Measurements from ENCODE around the gene OCIAD1. TPM values are rescaled to one million over a fixed set of nuclear protein-coding genes. Genes with fewer than 3 reads are reported as not detected.
"Not testable (repeated sequence)": the region's sequence is repeated elsewhere in the genome, so short reads cannot be mapped to it uniquely, and the experiment has no call there.

OCIAD1 gene
- total RNA-seq, 1 donor = 96.6 TPM

- no peak overlapping the region for H3K4me3 ChIP-seq (ENCODE audit: low read length)
- H3K9me3 ChIP-seq (ENCODE audit: low read depth, low read length) = no peaks in the 10 kb centered on the region
- H3K4me1 ChIP-seq (ENCODE audit: insufficient read depth, low read length) = no peaks in the 10 kb centered on the region
These were observed 20.8 kb downstream of the OCIAD1 start for GRCh38 chr4:48851651-48852050.

GRCh38 chr4:48853604-48854394, 22.9 kb downstream of the OCIAD1 start:
- Histone ChIP-seq H3K27me3 (ENCODE audit: insufficient read depth, low read length) (no peaks in the 10 kb centered on the region), H3K4me3 (ENCODE audit: low read length) (no peak overlapping the region), H3K9me3 (ENCODE audit: low read depth, low read length) (no peaks in the 10 kb centered on the region), H3K4me1 (ENCODE audit: insufficient read depth, low read length) (no peaks in the 10 kb centered on the region)

More at GRCh38 chr4:48851651-48852050, 20.8 kb downstream of the OCIAD1 start:
- H3K27me3 ChIP-seq (ENCODE audit: insufficient read depth, low read length) = no peaks in the 10 kb centered on the region

- H3K9me3 ChIP-seq (ENCODE audit: low read depth, low read length) = no peaks in the 10 kb centered on the region
- no peak overlapping the region for H3K4me3 ChIP-seq (ENCODE audit: low read length)
- H3K4me1 ChIP-seq (ENCODE audit: insufficient read depth, low read length) = no peaks in the 10 kb centered on the region
- H3K27me3 ChIP-seq (ENCODE audit: insufficient read depth, low read length) = no peaks in the 10 kb centered on the region
These were observed 23.5 kb downstream of the OCIAD1 start for GRCh38 chr4:48854395-48854683.

GRCh38 chr4:48854982-48855381, 24.1 kb downstream of the OCIAD1 start:
- Histone ChIP-seq H3K4me1 (ENCODE audit: insufficient read depth, low read length) (no peaks in the 10 kb centered on the region), H3K9me3 (ENCODE audit: low read depth, low read length) (no peaks in the 10 kb centered on the region), H3K27me3 (ENCODE audit: insufficient read depth, low read length) (no peaks in the 10 kb centered on the region), H3K4me3 (ENCODE audit: low read length) (no peak overlapping the region)

- H3K27me3 ChIP-seq (ENCODE audit: insufficient read depth, low read length) = no peaks in the 10 kb centered on the region
- H3K9me3 ChIP-seq (ENCODE audit: low read depth, low read length) = no peaks in the 10 kb centered on the region
- no peak overlapping the region for H3K4me3 ChIP-seq (ENCODE audit: low read length)
- no peaks in the 10 kb centered on the region for H3K4me1 ChIP-seq (ENCODE audit: insufficient read depth, low read length)
These were observed 27.2 kb downstream of the OCIAD1 start for GRCh38 chr4:48858130-48858529.

GRCh38 chr4:48862038-48862437, 31.1 kb downstream of the OCIAD1 start:
- H3K4me1 ChIP-seq (ENCODE audit: insufficient read depth, low read length) = no peaks in the 10 kb centered on the region
- H3K4me3 ChIP-seq (ENCODE audit: low read length) = no peak overlapping the region
- no peaks in the 10 kb centered on the region for H3K9me3 ChIP-seq (ENCODE audit: low read depth, low read length)
- H3K27me3 ChIP-seq (ENCODE audit: insufficient read depth, low read length) = no peaks in the 10 kb centered on the region

- no peaks in the 10 kb centered on the region for H3K27me3 ChIP-seq (ENCODE audit: insufficient read depth, low read length)
- no peak overlapping the region for H3K4me3 ChIP-seq (ENCODE audit: low read length)
- no peaks in the 10 kb centered on the region for H3K9me3 ChIP-seq (ENCODE audit: low read depth, low read length)
- H3K4me1 ChIP-seq (ENCODE audit: insufficient read depth, low read length) = no peaks in the 10 kb centered on the region
These were observed 31.8 kb downstream of the OCIAD1 start for GRCh38 chr4:48862661-48863060.

GRCh38 chr4:48863728-48864127, 32.8 kb downstream of the OCIAD1 start:
- Histone ChIP-seq H3K4me3 (ENCODE audit: low read length) (no peak overlapping the region), H3K27me3 (ENCODE audit: insufficient read depth, low read length) (no peaks in the 10 kb centered on the region)

GRCh38 chr4:48864696-48865095, 33.8 kb downstream of the OCIAD1 start:
- H3K4me1 ChIP-seq (ENCODE audit: insufficient read depth, low read length); H3K27me3 ChIP-seq (ENCODE audit: insufficient read depth, low read length); H3K4me3 ChIP-seq (ENCODE audit: low read length); H3K9me3 ChIP-seq (ENCODE audit: low read depth, low read length): not testable (repeated sequence)

More at GRCh38 chr4:48863728-48864127, 32.8 kb downstream of the OCIAD1 start:
- Histone ChIP-seq H3K4me1 (ENCODE audit: insufficient read depth, low read length) (no peaks in the 10 kb centered on the region), H3K9me3 (ENCODE audit: low read depth, low read length) (no peaks in the 10 kb centered on the region)

- no peaks in the 10 kb centered on the region for H3K9me3 ChIP-seq (ENCODE audit: low read depth, low read length)
- H3K4me3 ChIP-seq (ENCODE audit: low read length) = no peak overlapping the region
- H3K4me1 ChIP-seq (ENCODE audit: insufficient read depth, low read length) = no peaks in the 10 kb centered on the region
- H3K27me3 ChIP-seq (ENCODE audit: insufficient read depth, low read length) = no peaks in the 10 kb centered on the region
These were observed 47.1 kb downstream of the OCIAD1 start for GRCh38 chr4:48877827-48878535.

GRCh38 chr4:48879561-48880442, 48.9 kb downstream of the OCIAD1 start:
- no peak overlapping the region for H3K4me3 ChIP-seq (ENCODE audit: low read length)
- H3K9me3 ChIP-seq (ENCODE audit: low read depth, low read length) = no peaks in the 10 kb centered on the region
- no peaks in the 10 kb centered on the region for H3K27me3 ChIP-seq (ENCODE audit: insufficient read depth, low read length)
- no peaks in the 10 kb centered on the region for H3K4me1 ChIP-seq (ENCODE audit: insufficient read depth, low read length)

- H3K27me3 ChIP-seq (ENCODE audit: insufficient read depth, low read length); H3K9me3 ChIP-seq (ENCODE audit: low read depth, low read length); H3K4me3 ChIP-seq (ENCODE audit: low read length); H3K4me1 ChIP-seq (ENCODE audit: insufficient read depth, low read length): not testable (repeated sequence)
These were observed 50.8 kb downstream of the OCIAD1 start for GRCh38 chr4:48881646-48882045.

GRCh38 chr4:48889750-48890149, 58.9 kb downstream of the OCIAD1 start:
- H3K4me3 ChIP-seq (ENCODE audit: low read length); H3K4me1 ChIP-seq (ENCODE audit: insufficient read depth, low read length); H3K9me3 ChIP-seq (ENCODE audit: low read depth, low read length); H3K27me3 ChIP-seq (ENCODE audit: insufficient read depth, low read length): not testable (repeated sequence)

- Histone ChIP-seq H3K27me3 (ENCODE audit: insufficient read depth, low read length) (no peaks in the 10 kb centered on the region), H3K4me3 (ENCODE audit: low read length) (no peak overlapping the region), H3K9me3 (ENCODE audit: low read depth, low read length) (no peaks in the 10 kb centered on the region), H3K4me1 (ENCODE audit: insufficient read depth, low read length) (no peaks in the 10 kb centered on the region)
These were observed 60.2 kb downstream of the OCIAD1 start for GRCh38 chr4:48891028-48891619.

- no peak overlapping the region for H3K4me3 ChIP-seq (ENCODE audit: low read length)
- peaks cover 5% of the 10 kb centered on the region for H3K4me1 ChIP-seq (ENCODE audit: insufficient read depth, low read length)
- no peaks in the 10 kb centered on the region for H3K9me3 ChIP-seq (ENCODE audit: low read depth, low read length)
These were observed 66.0 kb downstream of the OCIAD1 start for GRCh38 chr4:48896845-48897244.

More at GRCh38 chr4:48896845-48897244, 66.0 kb downstream of the OCIAD1 start:
- no peaks in the 10 kb centered on the region for H3K27me3 ChIP-seq (ENCODE audit: insufficient read depth, low read length)

All from mononuclear cell (primary cell).